SU-DHL-6 (cell line): ENCODE data around the gene FAM83G.

Experiments used
- CTCF ChIP-seq: fragments of 200-600 bp; sonication (generic); IDR thresholded peaks from one replicate; pipeline ENCODE4 v1.5.1; 2017; ENCODE audit warnings: antibody characterized with exemption, mild to moderate bottlenecking, low read length, moderate library complexity; ENCODE audit not compliant: insufficient read depth, poor library complexity, severe bottlenecking
- EZH2phosphoT487 ChIP-seq: fragments of 200-600 bp; sonication (generic), shearing (Covaris generic); conservative IDR thresholded peaks from 2 replicates; pipeline ENCODE4 v1.6.1; 2018; ENCODE audit warnings: mild to moderate bottlenecking, antibody characterized with exemption, low read length, moderate library complexity, mixed read lengths

GRCh38 chr17:18975597-18975996 is 29.0 kb downstream of the FAM83G start:
- TF ChIP-seq CTCF (no peak), EZH2phosphoT487 (no peak)
